Stomach (tissue), 9 donors: Measurements from ENCODE around the gene RAB43. TPM values are rescaled to one million over a fixed set of nuclear protein-coding genes. Genes with fewer than 3 reads are reported as not detected.
"Not testable (repeated sequence)": the region's sequence is repeated elsewhere in the genome, so short reads cannot be mapped to it uniquely, and the experiment has no call there.

Experiments
- DNase-seq, 2 donors: peaks; one replicate each; pipeline versions ENCODE4 v3.0.0 to v3.0.0-alpha.2; 2013 to 2019
- H3K27ac ChIP-seq, 5 donors: fragments of 200-600 bp in 4 of 5; sonication (generic) in 4 of 5; one replicate each; pipeline ENCODE4 v1.5.1; 2013 to 2019; ENCODE audit warnings: mild to moderate bottlenecking in 1 of 5, moderate library complexity in 1 of 5
- H3K27me3 ChIP-seq, 3 donors: fragments of 200-600 bp; sonication (generic); one replicate each; pipeline ENCODE4 v1.5.1; 2017 to 2019; ENCODE audit warnings: mixed run types in 1 of 3
- H3K36me3 ChIP-seq, 4 donors: fragments of 200-600 bp; sonication (generic); 1 replicate in 3 of 4; 2 replicates in 1 of 4; pipeline ENCODE4 v1.5.1; 2016 to 2019
- H3K4me1 ChIP-seq, 4 donors: fragments of 200-600 bp; sonication (generic); one replicate each; pipeline ENCODE4 v1.5.1; 2016 to 2019
- H3K4me3 ChIP-seq, 4 donors: fragments of 200-600 bp; sonication (generic) in 3 of 4; one replicate each; pipeline ENCODE4 v1.5.1; 2016 to 2019; ENCODE audit warnings: mild to moderate bottlenecking in 1 of 4
- H3K9me3 ChIP-seq, 4 donors: fragments of 200-600 bp; sonication (generic); one replicate each; pipeline ENCODE4 v1.5.1; 2016 to 2019
- EP300 ChIP-seq: sonication (generic); formaldehyde crosslinking; IDR thresholded peaks from one replicate; pipeline ENCODE4 v1.6.1; 2017; ENCODE audit warnings: antibody characterized with exemption
- POLR2A ChIP-seq, 4 donors: fragments of 450-650 bp; IDR thresholded peaks; one replicate each; pipeline ENCODE4 v1.6.1; 2016; ENCODE audit warnings: antibody characterized with exemption in 4 of 4, control low read depth in 2 of 4, mild to moderate bottlenecking in 1 of 4, moderate library complexity in 1 of 4
- POLR2AphosphoS5 ChIP-seq, 3 donors: sonication (generic); formaldehyde crosslinking; IDR thresholded peaks; one replicate each; pipeline ENCODE4 v1.6.1; 2016; ENCODE audit warnings: antibody characterized with exemption in 3 of 3
- WGBS, 5 donors: extraction: QIAGEN DNeasy Blood & Tissue Kit in 3 of 5; methylation state at CpG; one replicate each; pipeline versions ENCODE4 v1.1.5 to v1.1.7; 2013 to 2018; 5-methylcytosine and 5-hydroxymethylcytosine counted together
- intact Hi-C: fragments of 100-400 bp; cut with DNase I; formaldehyde crosslinking; loops from one replicate; pipeline ENCODE4 v1.15.1; 2023; ENCODE audit warnings: low total_unique reads
- polyA plus RNA-seq, 3 donors: library from polyadenylated mRNA; stranded (reverse); fragments of 200-250 nt; gene quantifications; one replicate each; pipeline ENCODE4 v1.2.3, GENCODE V29; 2013
- total RNA-seq, 5 donors: library from RNA; depleted of rRNA; stranded (reverse); fragments of >200 nt; gene quantifications; one replicate each; pipeline versions ENCODE4 v1.1.0 to v1.2.3, GENCODE V29; 2014 to 2016
- TF ChIP-seq, protein P1 (sequence below), 7 experiments: fragments of 450-650 bp in 4 of 7; fragments of 200-600 bp in 3 of 7; sonication (generic) in 3 of 7; IDR thresholded peaks; one replicate each; pipeline ENCODE4 v1.5.1; 2016 to 2019; ENCODE audit warnings: antibody characterized with exemption in 7 of 7, control low read depth in 2 of 7, mild to moderate bottlenecking in 1 of 7
- donor health status: healthy with polysubstance abuse.
- donor health status: Bipolar disorder and iron deficiency.
- donor health status: healthy.

The RAB43 gene
- total and polyA plus RNA-seq, 8 donors, result 4.3 to 70.6 (median 17.4) TPM

DNA sequence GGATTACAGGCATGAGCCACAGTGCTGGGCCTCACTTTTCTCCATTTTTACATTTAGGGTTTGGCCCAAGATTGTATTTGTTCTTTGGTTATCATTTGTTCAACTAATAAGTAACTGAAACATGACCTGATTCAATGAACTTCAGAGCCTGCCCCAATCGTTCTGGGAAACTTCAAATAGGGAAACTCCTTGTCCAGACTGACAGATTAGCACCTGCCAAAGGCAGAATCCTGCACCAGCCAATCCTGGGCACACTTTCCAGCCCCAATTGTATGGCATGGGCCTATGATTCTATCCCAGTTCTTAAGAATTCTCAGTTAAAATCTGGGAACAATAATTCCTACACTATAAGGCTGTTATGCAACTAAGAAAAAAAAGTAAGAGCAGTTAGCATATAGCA is 18.3 kb upstream of the RAB43 start:
- Histone ChIP-seq H3K4me1 (peaks cover 0 to 4% (median 0%) of the 10 kb centered on the region in 4 donors), H3K27me3 (no peaks in the 10 kb centered on the region), H3K27ac (no peak overlapping the region), H3K9me3 (no peaks in the 10 kb centered on the region), H3K36me3 (peaks cover 34 to 100% (median 98%) of the 10 kb centered on the region in 4 donors), H3K4me3 (no peak overlapping the region)
- no peak for TF ChIP-seq POLR2AphosphoS5 (IDR thresholded peaks at IDR 0.05)
- TF ChIP-seq, protein P1, sequence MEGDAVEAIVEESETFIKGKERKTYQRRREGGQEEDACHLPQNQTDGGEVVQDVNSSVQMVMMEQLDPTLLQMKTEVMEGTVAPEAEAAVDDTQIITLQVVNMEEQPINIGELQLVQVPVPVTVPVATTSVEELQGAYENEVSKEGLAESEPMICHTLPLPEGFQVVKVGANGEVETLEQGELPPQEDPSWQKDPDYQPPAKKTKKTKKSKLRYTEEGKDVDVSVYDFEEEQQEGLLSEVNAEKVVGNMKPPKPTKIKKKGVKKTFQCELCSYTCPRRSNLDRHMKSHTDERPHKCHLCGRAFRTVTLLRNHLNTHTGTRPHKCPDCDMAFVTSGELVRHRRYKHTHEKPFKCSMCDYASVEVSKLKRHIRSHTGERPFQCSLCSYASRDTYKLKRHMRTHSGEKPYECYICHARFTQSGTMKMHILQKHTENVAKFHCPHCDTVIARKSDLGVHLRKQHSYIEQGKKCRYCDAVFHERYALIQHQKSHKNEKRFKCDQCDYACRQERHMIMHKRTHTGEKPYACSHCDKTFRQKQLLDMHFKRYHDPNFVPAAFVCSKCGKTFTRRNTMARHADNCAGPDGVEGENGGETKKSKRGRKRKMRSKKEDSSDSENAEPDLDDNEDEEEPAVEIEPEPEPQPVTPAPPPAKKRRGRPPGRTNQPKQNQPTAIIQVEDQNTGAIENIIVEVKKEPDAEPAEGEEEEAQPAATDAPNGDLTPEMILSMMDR (IDR thresholded peaks at IDR 0.05), result no peak
- TF ChIP-seq EP300, result no peak
- TF ChIP-seq POLR2A (IDR thresholded peaks at IDR 0.05), result no peak
- no peak for DNase-seq
- intact Hi-C loops, result no loop called here
- 26 to 42% (median 35%) methylated on average over 1 of the region's 1 CpG for WGBS, 5 donors

DNA sequence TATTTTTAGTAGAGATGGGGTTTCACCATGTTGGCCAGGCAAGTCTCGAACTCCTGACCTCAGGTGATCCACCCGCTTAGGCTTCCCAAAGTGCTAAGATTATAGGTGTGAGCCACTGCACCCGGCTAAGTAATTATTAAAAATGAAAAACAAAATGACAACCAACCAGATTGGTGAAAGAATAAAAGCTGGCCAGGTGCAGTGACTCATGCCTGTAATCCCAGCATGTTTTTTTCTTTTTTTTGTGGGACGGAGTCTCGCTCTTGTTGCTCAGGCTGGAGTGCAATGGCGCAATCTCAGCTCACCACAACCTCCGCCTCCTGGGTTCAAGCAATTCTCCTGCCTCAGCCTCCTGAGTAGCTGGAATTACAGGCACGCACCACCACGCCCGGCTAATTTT is 14.7 kb upstream of the RAB43 start:
- H3K36me3 ChIP-seq, result peaks cover 66 to 100% (median 100%) of the 10 kb centered on the region in 4 donors
- not testable (repeated sequence) for H3K27me3 ChIP-seq
- WGBS, 5 donors, result 88 to 95% (median 94%) methylated on average over 10 of the region's 10 CpGs

DNA sequence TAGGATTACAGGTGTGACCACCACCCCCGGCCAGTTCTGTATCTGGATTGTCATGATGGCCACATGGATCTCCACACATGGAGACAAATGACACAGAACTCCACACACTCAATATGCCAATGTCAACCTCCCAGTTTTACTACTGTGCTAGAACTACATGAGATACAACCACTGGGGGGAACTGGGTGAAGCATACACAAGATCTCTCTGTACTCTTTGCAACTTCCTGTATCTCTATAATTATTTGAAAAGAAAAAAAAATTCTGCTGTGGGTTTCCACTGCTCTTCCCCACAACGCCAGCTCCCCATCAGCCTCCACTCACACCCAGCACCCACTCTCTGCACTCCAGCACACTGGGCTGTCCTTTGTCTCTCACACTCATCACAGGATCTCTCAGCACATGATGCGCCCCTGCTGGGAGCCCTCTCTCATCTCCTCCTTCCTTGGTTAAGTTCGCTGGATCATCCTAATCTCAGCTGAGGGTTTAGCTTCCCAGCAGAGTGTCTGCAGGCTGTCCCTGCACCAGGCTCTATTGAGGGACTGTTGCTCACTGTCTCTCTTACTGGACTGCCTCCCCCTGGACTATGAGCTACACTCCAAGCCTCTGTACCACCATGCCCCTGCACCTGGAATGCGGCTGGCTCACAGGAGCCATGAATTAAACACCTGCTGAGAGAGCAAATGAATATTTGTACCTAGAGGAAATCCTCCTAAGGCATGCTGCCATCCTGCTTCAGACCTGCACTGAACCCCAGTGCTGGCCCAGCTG is 10.7 kb upstream of the RAB43 start:
- H3K4me1 ChIP-seq, result peaks cover 0 to 4% (median 1%) of the 10 kb centered on the region in 4 donors
- intact Hi-C loops, result no loop called here

More for the DNA sequence above, 14.7 kb upstream of the RAB43 start:
- H3K27ac ChIP-seq, DNase-seq, H3K4me1 ChIP-seq, intact Hi-C loops, H3K9me3 ChIP-seq, H3K4me3 ChIP-seq: not testable (repeated sequence)

DNA sequence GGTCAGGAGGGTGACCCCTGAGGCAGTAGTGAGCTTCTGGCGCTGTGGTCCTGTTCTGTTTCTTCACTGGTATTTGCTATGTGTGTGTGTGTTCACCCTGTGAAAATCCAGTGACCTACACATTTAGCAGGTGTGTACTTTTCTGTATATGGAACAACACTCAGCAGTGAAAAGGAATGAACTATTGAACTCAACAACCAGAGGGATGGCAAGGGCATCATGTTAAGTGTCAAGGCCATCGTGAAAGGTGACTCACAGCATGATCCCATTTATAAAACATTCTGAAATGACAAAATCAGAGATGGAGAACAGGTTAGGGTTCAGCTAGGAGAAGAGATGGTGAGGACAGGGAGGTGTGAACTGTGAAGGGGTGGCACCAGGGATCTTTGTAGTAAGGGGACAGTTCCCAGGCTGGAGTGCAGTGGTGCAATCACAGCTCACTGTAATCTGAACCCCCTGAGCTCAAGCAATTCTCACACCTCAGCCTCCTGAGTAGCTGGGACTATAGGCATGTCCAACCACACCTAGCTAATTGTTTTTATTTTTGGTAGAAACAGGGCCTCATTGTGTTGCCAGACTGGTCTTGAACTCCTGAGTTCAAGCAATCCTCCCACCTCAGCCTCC is 10.0 kb upstream of the RAB43 start:
- Histone ChIP-seq H3K27ac (no peak overlapping the region), H3K27me3 (no peaks in the 10 kb centered on the region), H3K9me3 (no peaks in the 10 kb centered on the region), H3K4me1 (peaks cover 0 to 11% (median 5%) of the 10 kb centered on the region in 4 donors), H3K4me3 (no peak overlapping the region), H3K36me3 (peaks cover 73 to 100% (median 99%) of the 10 kb centered on the region in 4 donors)
- TF ChIP-seq, protein P1 (IDR thresholded peaks at IDR 0.05), result no peak
- TF ChIP-seq POLR2AphosphoS5 (IDR thresholded peaks at IDR 0.05), result no peak
- TF ChIP-seq EP300, result no peak
- TF ChIP-seq POLR2A (IDR thresholded peaks at IDR 0.05), result no peak
- intact Hi-C loops, result no loop called here
- 76 to 85% (median 83%) methylated on average over 2 of the region's 2 CpGs for WGBS, 5 donors
- DNase-seq, result no peak

More for the DNA sequence above, 10.7 kb upstream of the RAB43 start:
- 85 to 92% (median 89%) methylated on average over 4 to 5 of the region's 5 CpGs for WGBS, 5 donors
- DNase-seq, result no peak
- Histone ChIP-seq H3K9me3 (no peaks in the 10 kb centered on the region), H3K36me3 (peaks cover 80 to 100% (median 100%) of the 10 kb centered on the region in 4 donors), H3K27me3 (no peaks in the 10 kb centered on the region), H3K4me3 (no peak overlapping the region), H3K27ac (no peak overlapping the region)
- TF ChIP-seq POLR2AphosphoS5 (IDR thresholded peaks at IDR 0.05) (no peak), EP300 (no peak), POLR2A (IDR thresholded peaks at IDR 0.05) (no peak)
- TF ChIP-seq, protein P1 (IDR thresholded peaks at IDR 0.05), result no peak
